ENCODE data around the gene RPS19BP1. TPM values are rescaled to one million over a fixed set of nuclear protein-coding genes. Genes with fewer than 3 reads are reported as not detected.

The RPS19BP1 gene
- total RNA-seq, 1 donor from 2014 or later, result 58.7 TPM

- H3K4me3 Mint-ChIP-seq (ENCODE audit: unreplicated experiment), result peak overlapping the region; percentile 47
- H4K20me1 ChIP-seq (ENCODE audit: insufficient read depth, low read length), result peaks cover 79% of the 10 kb centered on the region
- H3K36me3 Mint-ChIP-seq (ENCODE audit: low read depth, unreplicated experiment), result peaks cover 18% of the 10 kb centered on the region
- no peak overlapping the region for H2AFZ ChIP-seq (ENCODE audit: low read depth, low read length)
- peak overlapping the region; percentile 26 for H3K27ac Mint-ChIP-seq (ENCODE audit: unreplicated experiment)
- peaks cover 26% of the 10 kb centered on the region for H3K4me1 ChIP-seq (ENCODE audit: insufficient read depth, low read length)
- no peaks in the 10 kb centered on the region for H3K9me3 ChIP-seq (ENCODE audit: insufficient read depth, low read depth, low read length)
- H3K27me3 Mint-ChIP-seq (ENCODE audit: low read depth, unreplicated experiment), result no peaks in the 10 kb centered on the region
- peak overlapping the region; percentile 66 for H3K4me2 ChIP-seq (ENCODE audit: low read length)
- no peak overlapping the region for H3K4me3 ChIP-seq (ENCODE audit: insufficient read depth, low read depth, low read length)
- peaks cover 18% of the 10 kb centered on the region for H3K36me3 ChIP-seq (ENCODE audit: insufficient read depth, low read length)
- H3K27ac ChIP-seq (ENCODE audit: low read depth, low read length), result no peak overlapping the region
- FAIRE-seq (peak; percentile 32), DNase-seq (ENCODE audit: low read depth) (peak; percentile 87)
- peaks cover 25% of the 10 kb centered on the region for H3K4me1 Mint-ChIP-seq (ENCODE audit: low read depth, unreplicated experiment)
- TF ChIP-seq EZH2 (IDR thresholded peaks at IDR 0.05; ENCODE audit: insufficient read depth, low read length) (no peak), CTCF (IDR thresholded peaks at IDR 0.05; ENCODE audit: insufficient read depth, low read depth, low read length) (peak; percentile 84)
- peaks cover 64% of the 10 kb centered on the region for H3K79me2 ChIP-seq (ENCODE audit: insufficient read depth, low read length)
- H3K9me3 Mint-ChIP-seq (ENCODE audit: unreplicated experiment), result no peaks in the 10 kb centered on the region
- H3K27me3 ChIP-seq (ENCODE audit: insufficient read depth, low read length), result no peaks in the 10 kb centered on the region
- H3K9ac ChIP-seq (ENCODE audit: low read length), result no peak overlapping the region
Observed at GRCh38 chr22:39528681-39529486, 3.7 kb downstream of the RPS19BP1 start.

- Mint-ChIP-seq H3K27ac (ENCODE audit: unreplicated experiment) (no peak overlapping the region), H3K36me3 (ENCODE audit: low read depth, unreplicated experiment) (peaks cover 21% of the 10 kb centered on the region), H3K4me1 (ENCODE audit: low read depth, unreplicated experiment) (peaks cover 29% of the 10 kb centered on the region), H3K4me3 (ENCODE audit: unreplicated experiment) (peak overlapping the region; percentile 47), H3K27me3 (ENCODE audit: low read depth, unreplicated experiment) (no peaks in the 10 kb centered on the region), H3K9me3 (ENCODE audit: unreplicated experiment) (no peaks in the 10 kb centered on the region)
- Histone ChIP-seq H3K4me3 (ENCODE audit: insufficient read depth, low read depth, low read length) (no peak overlapping the region), H3K36me3 (ENCODE audit: insufficient read depth, low read length) (peaks cover 20% of the 10 kb centered on the region), H3K9ac (ENCODE audit: low read length) (no peak overlapping the region), H3K4me1 (ENCODE audit: insufficient read depth, low read length) (peaks cover 29% of the 10 kb centered on the region), H2AFZ (ENCODE audit: low read depth, low read length) (no peak overlapping the region), H3K27ac (ENCODE audit: low read depth, low read length) (no peak overlapping the region), H3K9me3 (ENCODE audit: insufficient read depth, low read depth, low read length) (no peaks in the 10 kb centered on the region), H3K4me2 (ENCODE audit: low read length) (peak overlapping the region; percentile 66), H3K27me3 (ENCODE audit: insufficient read depth, low read length) (no peaks in the 10 kb centered on the region), H3K79me2 (ENCODE audit: insufficient read depth, low read length) (peaks cover 67% of the 10 kb centered on the region), H4K20me1 (ENCODE audit: insufficient read depth, low read length) (peaks cover 84% of the 10 kb centered on the region)
- FAIRE-seq (no peak), DNase-seq (ENCODE audit: low read depth) (no peak)
- TF ChIP-seq EZH2 (IDR thresholded peaks at IDR 0.05; ENCODE audit: insufficient read depth, low read length), result no peak
- TF ChIP-seq CTCF (IDR thresholded peaks at IDR 0.05; ENCODE audit: insufficient read depth, low read depth, low read length), result no peak
Observed at GRCh38 chr22:39528080-39528661, 4.4 kb downstream of the RPS19BP1 start.

All from astrocyte (in vitro differentiated cells and primary cell).